CD14-positive monocyte (primary cell): Measurements from ENCODE around the gene FIGN. TPM values are rescaled to one million over a fixed set of nuclear protein-coding genes. Genes with fewer than 3 reads are reported as not detected.

ENCODE experiments used
- DNase-seq, 3 donors: peaks; one replicate each; pipeline ENCODE4 v3.0.0-alpha.2; 2011 to 2022
- H2AFZ ChIP-seq: 2 replicates; pipeline ENCODE4 v1.6.0; 2012; ENCODE audit warnings: mild to moderate bottlenecking, low read depth, low read length, inconsistent platforms; ENCODE audit not compliant: insufficient read depth, poor library complexity, severe bottlenecking
- H3K27ac ChIP-seq, 2 donors: 1 replicate in 1 of 2; 2 replicates in 1 of 2; pipeline ENCODE4 v1.5.1; 2012 to 2013; ENCODE audit warnings: low read length in 2 of 2, control low read depth in 1 of 2, inconsistent platforms in 1 of 2, low read depth in 1 of 2, mild to moderate bottlenecking in 1 of 2
- H3K27me3 ChIP-seq, 2 donors: one replicate each; pipeline versions ENCODE4 v1.6.0 to v1.6.1; 2011 to 2013; ENCODE audit warnings: low read length in 2 of 2; ENCODE audit not compliant: control insufficient read depth in 2 of 2, insufficient read depth in 2 of 2
- H3K36me3 ChIP-seq, 2 donors: replicated peaks in 1 of 2; 1 replicate in 1 of 2; 2 replicates in 1 of 2; pipeline versions ENCODE4 v1.5.1 to v1.6.1; 2012 to 2013; ENCODE audit warnings: low read length in 2 of 2, control low read depth in 1 of 2, inconsistent platforms in 1 of 2, mild to moderate bottlenecking in 1 of 2; ENCODE audit not compliant: insufficient read depth in 2 of 2, control insufficient read depth in 1 of 2
- H3K4me1 ChIP-seq, 2 donors: 1 replicate in 1 of 2; 2 replicates in 1 of 2; pipeline versions ENCODE4 v1.5.1 to v1.6.1; 2012 to 2013; ENCODE audit warnings: low read length in 2 of 2, control low read depth in 1 of 2, inconsistent platforms in 1 of 2, mild to moderate bottlenecking in 1 of 2, moderate library complexity in 1 of 2; ENCODE audit not compliant: insufficient read depth in 2 of 2, control insufficient read depth in 1 of 2
- H3K4me2 ChIP-seq: replicated peaks from 2 replicates; pipeline ENCODE3; 2012; ENCODE audit warnings: low read length, moderate library complexity, mild to moderate bottlenecking; ENCODE audit not compliant: poor library complexity, severe bottlenecking; ENCODE audit errors: extremely low read depth
- H3K4me3 ChIP-seq, 3 experiments: fragments of 200-600 bp in 1 of 3; sonication (generic) in 1 of 3; replicated peaks in 1 of 3; 1 replicate in 2 of 3; 2 replicates in 1 of 3; pipeline ENCODE4 v1.5.1; 2011 to 2013; ENCODE audit warnings: low read length in 3 of 3, mild to moderate bottlenecking in 3 of 3, control low read depth in 2 of 3, low read depth in 2 of 3, inconsistent platforms in 1 of 3, moderate library complexity in 1 of 3
- H3K79me2 ChIP-seq: 2 replicates; pipeline ENCODE4 v1.6.0; 2012; ENCODE audit warnings: mild to moderate bottlenecking, control low read depth, inconsistent platforms, low read length, moderate library complexity; ENCODE audit not compliant: insufficient read depth
- H3K9ac ChIP-seq: 2 replicates; pipeline ENCODE4 v1.6.0; 2017; ENCODE audit warnings: low read length, mild to moderate bottlenecking; ENCODE audit not compliant: insufficient read depth, poor library complexity, severe bottlenecking
- H3K9me3 ChIP-seq, 2 donors: replicated peaks in 1 of 2; 1 replicate in 1 of 2; 2 replicates in 1 of 2; pipeline versions ENCODE4 v1.5.1 to v1.6.1; 2012 to 2013; ENCODE audit warnings: low read length in 2 of 2, control low read depth in 1 of 2; ENCODE audit not compliant: control insufficient read depth in 1 of 2, insufficient read depth in 1 of 2
- H4K20me1 ChIP-seq: 2 replicates; pipeline ENCODE4 v1.6.0; 2012; ENCODE audit warnings: mild to moderate bottlenecking, low read length, control low read depth, moderate library complexity; ENCODE audit not compliant: insufficient read depth
- H3K27ac Mint-ChIP-seq, 7 donors: one replicate each; pipeline ENCODE4 v1.8.0; 2020; ENCODE audit warnings: mild to moderate bottlenecking in 7 of 7, mixed read lengths in 7 of 7, moderate library complexity in 6 of 7, inconsistent platforms in 2 of 7
- H3K27me3 Mint-ChIP-seq, 3 donors: one replicate each; pipeline ENCODE4 v1.8.0; 2021 to 2022; ENCODE audit warnings: low read depth in 3 of 3, mild to moderate bottlenecking in 3 of 3, mixed read lengths in 3 of 3, moderate library complexity in 3 of 3, inconsistent platforms in 1 of 3
- H3K36me3 Mint-ChIP-seq, 2 donors: one replicate each; pipeline ENCODE4 v1.8.0; 2020; ENCODE audit warnings: mixed read lengths in 2 of 2, inconsistent platforms in 1 of 2, mild to moderate bottlenecking in 1 of 2
- H3K4me1 Mint-ChIP-seq: one replicate; pipeline ENCODE4 v1.8.0; 2020; ENCODE audit warnings: mild to moderate bottlenecking, mixed read lengths
- H3K4me3 Mint-ChIP-seq, 2 donors: one replicate each; pipeline ENCODE4 v1.8.0; 2020; ENCODE audit warnings: mild to moderate bottlenecking in 2 of 2, mixed read lengths in 2 of 2, moderate library complexity in 1 of 2
- H3K9me3 Mint-ChIP-seq, 7 donors: one replicate each; pipeline ENCODE4 v1.8.0; 2020 to 2022; ENCODE audit warnings: mixed read lengths in 7 of 7, mild to moderate bottlenecking in 6 of 7, moderate library complexity in 6 of 7, inconsistent platforms in 2 of 7
- WGBS: methylation state at CpG from one replicate; pipeline ENCODE4 v1.1.5; 2013; ENCODE audit warnings: missing lambda C conversion rate; ENCODE audit not compliant: insufficient coverage; 5-methylcytosine and 5-hydroxymethylcytosine counted together
- intact Hi-C, 2 donors: fragments of 100-400 bp; cut with micrococcal nuclease; formaldehyde crosslinking; loops; one replicate each; pipeline versions ENCODE4 v1.15.0 to v1.15.1; 2023
- polyA minus RNA-seq: library from RNA; depleted of rRNA, polyadenylated mRNA; stranded (reverse); fragments of >200 nt; gene quantifications from 2 replicates; pipeline ENCODE4 v1.2.3, GENCODE V29; 2012
- polyA plus RNA-seq, 3 donors: library from polyadenylated mRNA; depleted of rRNA in 1 of 3; unstranded in 2 of 3; stranded (reverse) in 1 of 3; fragments of 300-500 nt in 2 of 3; fragments of >200 nt in 1 of 3; fragmentation: Illumina TruSeq in 2 of 3; gene quantifications; 1 replicate in 2 of 3; 2 replicates in 1 of 3; pipeline ENCODE4 v1.2.3, GENCODE V29; 2012 to 2021
- total RNA-seq, 12 experiments: library from RNA in 1 of 12; stranded (reverse) in 1 of 12; fragments of 120-200 nt in 1 of 12; gene quantifications; one replicate each; pipeline ENCODE4 v1.2.4 and lab custom pipeline; 2013 to 2026; ENCODE audit warnings: mixed read lengths in 6 of 12, inconsistent platforms in 1 of 12
- TF ChIP-seq, protein P1 (sequence below): fragments of 200-600 bp; IDR thresholded peaks from one replicate; pipeline ENCODE4 v1.8.0; 2022; ENCODE audit warnings: antibody characterized with exemption, mild to moderate bottlenecking

FIGN gene, protein sequence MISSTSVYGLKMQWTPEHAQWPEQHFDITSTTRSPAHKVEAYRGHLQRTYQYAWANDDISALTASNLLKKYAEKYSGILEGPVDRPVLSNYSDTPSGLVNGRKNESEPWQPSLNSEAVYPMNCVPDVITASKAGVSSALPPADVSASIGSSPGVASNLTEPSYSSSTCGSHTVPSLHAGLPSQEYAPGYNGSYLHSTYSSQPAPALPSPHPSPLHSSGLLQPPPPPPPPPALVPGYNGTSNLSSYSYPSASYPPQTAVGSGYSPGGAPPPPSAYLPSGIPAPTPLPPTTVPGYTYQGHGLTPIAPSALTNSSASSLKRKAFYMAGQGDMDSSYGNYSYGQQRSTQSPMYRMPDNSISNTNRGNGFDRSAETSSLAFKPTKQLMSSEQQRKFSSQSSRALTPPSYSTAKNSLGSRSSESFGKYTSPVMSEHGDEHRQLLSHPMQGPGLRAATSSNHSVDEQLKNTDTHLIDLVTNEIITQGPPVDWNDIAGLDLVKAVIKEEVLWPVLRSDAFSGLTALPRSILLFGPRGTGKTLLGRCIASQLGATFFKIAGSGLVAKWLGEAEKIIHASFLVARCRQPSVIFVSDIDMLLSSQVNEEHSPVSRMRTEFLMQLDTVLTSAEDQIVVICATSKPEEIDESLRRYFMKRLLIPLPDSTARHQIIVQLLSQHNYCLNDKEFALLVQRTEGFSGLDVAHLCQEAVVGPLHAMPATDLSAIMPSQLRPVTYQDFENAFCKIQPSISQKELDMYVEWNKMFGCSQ
- under 0.01 TPM for total RNA-seq (2013)
- not detected for polyA plus RNA-seq
- polyA minus RNA-seq: not detected in 2 replicates
- total RNA-seq (lab: John Stamatoyannopoulos, UW): 0 to 2.3 (median 0.12) reads per million in 11 experiments

DNA sequence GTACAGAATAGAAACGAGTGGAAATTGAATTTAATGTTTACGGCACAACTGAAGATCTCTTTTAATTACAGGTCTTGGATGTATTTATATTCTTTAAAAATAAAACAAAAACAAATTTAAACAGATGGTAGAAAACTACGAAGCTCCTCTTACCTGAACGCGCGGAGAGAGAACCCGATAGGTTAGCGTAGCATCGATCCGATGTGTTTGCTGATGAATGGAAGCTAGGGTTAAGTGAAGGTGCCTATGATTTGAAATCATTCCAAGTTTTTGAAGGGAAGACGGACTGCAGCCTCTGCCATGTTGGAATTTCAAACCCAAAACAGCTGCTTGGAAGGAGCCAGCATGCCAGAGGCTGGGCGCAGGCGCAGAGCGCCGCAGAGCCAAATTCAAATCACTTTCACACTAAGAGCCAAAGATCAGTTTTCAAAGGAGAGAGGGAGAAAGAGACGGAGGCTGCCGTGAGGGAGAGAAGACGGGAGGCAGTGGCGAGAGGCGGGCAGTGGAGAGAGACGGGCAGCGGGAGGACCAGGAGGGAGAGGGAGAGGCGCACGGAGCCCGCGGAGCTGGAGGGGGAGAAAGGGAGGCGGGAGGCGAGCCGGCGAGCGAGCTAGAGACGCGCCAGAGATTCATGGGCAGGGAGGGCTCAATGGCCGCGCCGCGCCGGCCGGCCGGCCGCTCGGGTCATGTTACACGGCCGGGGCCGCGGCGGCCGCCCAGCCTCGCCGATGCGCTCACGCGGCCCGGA, at the start of gene FIGN:
Gene FIGN, minus strand, starts transcription at position 324 of the 748 bp plus-strand sequence. CDS start 1,081 bp downstream, outside the sequence.
- no peak within 1 kb of the TSS for H3K9ac ChIP-seq
- no peak within 1 kb of the TSS for H2AFZ ChIP-seq

More for the DNA sequence above, at the start of gene FIGN:
- Histone ChIP-seq H3K9me3 (peaks cover 0 to 17% of the 10 kb centered on the region in 2 donors), H3K36me3 (no peaks in the 10 kb centered on the region), H3K4me2 (no peak within 1 kb of the TSS), H3K79me2 (no peaks in the 10 kb centered on the region), H3K4me3 (no peak within 1 kb of the TSS), H3K4me1 (peaks cover 0 to 3% of the 10 kb centered on the region in 2 donors), H3K27ac (no peak within 1 kb of the TSS), H4K20me1 (no peaks in the 10 kb centered on the region), H3K27me3 (peaks cover 31 to 63% of the 10 kb centered on the region in 2 donors)
- H3K27ac Mint-ChIP-seq: no peak within 1 kb of the TSS
- peaks cover 0 to 9% (median 5%) of the 10 kb centered on the region in 7 donors for H3K9me3 Mint-ChIP-seq
- H3K27me3 Mint-ChIP-seq: peaks cover 46 to 63% (median 60%) of the 10 kb centered on the region in 3 donors
- no peak for DNase-seq
- TF ChIP-seq, protein P1, sequence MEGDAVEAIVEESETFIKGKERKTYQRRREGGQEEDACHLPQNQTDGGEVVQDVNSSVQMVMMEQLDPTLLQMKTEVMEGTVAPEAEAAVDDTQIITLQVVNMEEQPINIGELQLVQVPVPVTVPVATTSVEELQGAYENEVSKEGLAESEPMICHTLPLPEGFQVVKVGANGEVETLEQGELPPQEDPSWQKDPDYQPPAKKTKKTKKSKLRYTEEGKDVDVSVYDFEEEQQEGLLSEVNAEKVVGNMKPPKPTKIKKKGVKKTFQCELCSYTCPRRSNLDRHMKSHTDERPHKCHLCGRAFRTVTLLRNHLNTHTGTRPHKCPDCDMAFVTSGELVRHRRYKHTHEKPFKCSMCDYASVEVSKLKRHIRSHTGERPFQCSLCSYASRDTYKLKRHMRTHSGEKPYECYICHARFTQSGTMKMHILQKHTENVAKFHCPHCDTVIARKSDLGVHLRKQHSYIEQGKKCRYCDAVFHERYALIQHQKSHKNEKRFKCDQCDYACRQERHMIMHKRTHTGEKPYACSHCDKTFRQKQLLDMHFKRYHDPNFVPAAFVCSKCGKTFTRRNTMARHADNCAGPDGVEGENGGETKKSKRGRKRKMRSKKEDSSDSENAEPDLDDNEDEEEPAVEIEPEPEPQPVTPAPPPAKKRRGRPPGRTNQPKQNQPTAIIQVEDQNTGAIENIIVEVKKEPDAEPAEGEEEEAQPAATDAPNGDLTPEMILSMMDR: no peak
- under 1% methylated on average over 38 of the region's 54 CpGs for WGBS
- H3K4me1 Mint-ChIP-seq: peaks cover 4% of the 10 kb centered on the region
- peak within 1 kb of the TSS; percentile 9 to 93 for H3K4me3 Mint-ChIP-seq
- intact Hi-C loops: no loop called here
- H3K36me3 Mint-ChIP-seq: peaks cover 0 to 2% of the 10 kb centered on the region in 2 donors
